HEK293T (cell line): ENCODE results near the gene GRID1.

Source experiments
- ARNT ChIP-seq: fragments of 450-650 bp; IDR thresholded peaks from 2 replicates; pipeline ENCODE4 v1.6.1; 2017; ENCODE audit warnings: mild to moderate bottlenecking
- BHLHE40 ChIP-seq: fragments of 450-650 bp; IDR thresholded peaks from 2 replicates; pipeline ENCODE4 v1.6.1; 2016; ENCODE audit warnings: mild to moderate bottlenecking, moderate library complexity, borderline replicate concordance
- CTBP1 ChIP-seq: fragments of 450-650 bp; IDR thresholded peaks from 2 replicates; pipeline ENCODE4 v1.6.1; 2016; ENCODE audit warnings: borderline replicate concordance
- FOXA1 ChIP-seq: fragments of 450-650 bp; IDR thresholded peaks from 2 replicates; pipeline ENCODE4 v1.6.1; 2016; ENCODE audit warnings: mild to moderate bottlenecking
- FOXK2 ChIP-seq: fragments of 450-650 bp; IDR thresholded peaks from 2 replicates; pipeline ENCODE4 v1.6.1; 2016; ENCODE audit warnings: mild to moderate bottlenecking
- FOXM1 ChIP-seq: fragments of 450-650 bp; IDR thresholded peaks from 2 replicates; pipeline ENCODE4 v1.6.1; 2017; ENCODE audit warnings: mild to moderate bottlenecking, borderline replicate concordance
- HDGF ChIP-seq: fragments of 450-650 bp; IDR thresholded peaks from 2 replicates; pipeline ENCODE4 v1.6.1; 2017; ENCODE audit warnings: antibody characterized with exemption, borderline replicate concordance
- NFRKB ChIP-seq: fragments of 450-650 bp; IDR thresholded peaks from 2 replicates; pipeline ENCODE4 v1.6.1; 2016; ENCODE audit warnings: mild to moderate bottlenecking, moderate library complexity
- SP1 ChIP-seq: fragments of 450-650 bp; IDR thresholded peaks from 2 replicates; pipeline ENCODE4 v1.6.1; 2017
- SUZ12 ChIP-seq: fragments of 450-650 bp; IDR thresholded peaks from 2 replicates; pipeline ENCODE4 v1.6.1; 2016; ENCODE audit warnings: mild to moderate bottlenecking
- TARDBP ChIP-seq: fragments of 450-650 bp; IDR thresholded peaks from 2 replicates; pipeline ENCODE4 v1.6.1; 2016
- TF ChIP-seq, protein P1 (sequence below): fragments of 450-650 bp; IDR thresholded peaks from 2 replicates; pipeline ENCODE4 v1.6.1; 2016

DNA sequence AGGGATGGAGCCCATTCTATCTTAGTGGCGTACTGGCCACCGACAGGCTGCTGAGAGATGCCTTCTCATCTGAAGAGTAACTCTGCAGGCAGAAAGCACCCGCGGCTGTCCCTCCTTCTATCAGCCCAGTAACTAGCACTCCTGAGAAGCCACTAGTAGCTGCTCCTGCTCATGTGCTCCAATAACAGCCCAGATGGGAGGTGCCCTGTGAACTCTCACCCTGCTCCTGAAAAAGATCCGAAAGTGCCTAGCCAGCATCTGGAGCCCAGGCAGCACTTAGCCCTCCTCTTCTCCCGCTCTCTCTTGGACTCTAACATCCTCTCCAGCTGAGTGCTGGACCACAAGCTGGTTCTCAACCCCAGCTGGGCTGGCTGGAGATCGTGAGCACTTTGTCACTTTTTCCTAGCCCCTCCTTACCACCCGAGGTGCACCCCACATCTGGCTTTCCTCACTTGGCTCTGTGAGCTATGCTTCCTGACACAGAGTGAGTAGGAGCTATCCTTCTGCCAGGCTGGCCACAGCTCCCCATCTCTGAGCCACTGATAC, 239.2 kb downstream of the GRID1 start:
- TF ChIP-seq SP1 = no peak
- TF ChIP-seq FOXK2 = no peak
- no peak for TF ChIP-seq NFRKB
- TF ChIP-seq FOXA1 = no peak
- TF ChIP-seq CTBP1 = no peak
- TF ChIP-seq ARNT = no peak
- TF ChIP-seq SUZ12 = no peak
- no peak for TF ChIP-seq BHLHE40
- TF ChIP-seq HDGF = no peak
- no peak for TF ChIP-seq TARDBP
- TF ChIP-seq FOXM1 = no peak
- TF ChIP-seq, protein P1, sequence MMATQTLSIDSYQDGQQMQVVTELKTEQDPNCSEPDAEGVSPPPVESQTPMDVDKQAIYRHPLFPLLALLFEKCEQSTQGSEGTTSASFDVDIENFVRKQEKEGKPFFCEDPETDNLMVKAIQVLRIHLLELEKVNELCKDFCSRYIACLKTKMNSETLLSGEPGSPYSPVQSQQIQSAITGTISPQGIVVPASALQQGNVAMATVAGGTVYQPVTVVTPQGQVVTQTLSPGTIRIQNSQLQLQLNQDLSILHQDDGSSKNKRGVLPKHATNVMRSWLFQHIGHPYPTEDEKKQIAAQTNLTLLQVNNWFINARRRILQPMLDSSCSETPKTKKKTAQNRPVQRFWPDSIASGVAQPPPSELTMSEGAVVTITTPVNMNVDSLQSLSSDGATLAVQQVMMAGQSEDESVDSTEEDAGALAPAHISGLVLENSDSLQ = no peak
